Activated naive CD4-positive, alpha-beta T cell treated with Interleukin-2 at 50 U/mL for 16 hours (primary cell): Measurements from ENCODE around the gene LRRC49.

Experiments
- DNase-seq: peaks from one replicate; pipeline ENCODE4 v3.0.0-alpha.2; 2020

The LRRC49 gene

GRCh38 chr15:71097890-71098289, 205.3 kb downstream of the LRRC49 start:
- DNase-seq, result no peak

GRCh38 chr15:71098920-71099319, 206.3 kb downstream of the LRRC49 start:
- DNase-seq, result no peak
